ENCODE results near the gene ARHGEF5.

GRCh38 chr7:144386741-144387140, 31.5 kb downstream of the ARHGEF5 start:
- no peak for TF ChIP-seq CTCF (IDR thresholded peaks at IDR 0.05)
- no peak for TF ChIP-seq POLR2A (IDR thresholded peaks at IDR 0.05)

All from suprapubic skin (tissue), 3 donors.